Kidney epithelial cell (primary cell): Measurements from ENCODE around the gene ZNF507. TPM values are rescaled to one million over a fixed set of nuclear protein-coding genes. Genes with fewer than 3 reads are reported as not detected.

Source experiments
- DNase-seq: peaks from one replicate; pipeline ENCODE4 v3.0.0-alpha.2; 2010; ENCODE audit warnings: low read depth
- H3K27me3 ChIP-seq: 2 replicates; pipeline ENCODE4 v1.6.0; 2011; ENCODE audit warnings: low read length; ENCODE audit not compliant: control insufficient read depth, insufficient read depth
- H3K36me3 ChIP-seq: 2 replicates; pipeline ENCODE4 v1.5.1; 2011; ENCODE audit warnings: low read length; ENCODE audit not compliant: control insufficient read depth, insufficient read depth
- H3K4me3 ChIP-seq: 2 replicates; pipeline ENCODE4 v1.5.1; 2011; ENCODE audit warnings: low read depth, mild to moderate bottlenecking, control low read depth, low read length
- total RNA-seq: library from RNA; depleted of rRNA; stranded (reverse); fragments of >200 nt; gene quantifications from 2 replicates; pipeline ENCODE4 v1.2.3, GENCODE V29; 2015
- TF ChIP-seq, protein P1 (sequence below): IDR thresholded peaks from 2 replicates; pipeline ENCODE4 v1.5.1; 2011; ENCODE audit warnings: mild to moderate bottlenecking, moderate library complexity, low read length, control low read depth, inconsistent platforms; ENCODE audit not compliant: insufficient read depth, poor library complexity, severe bottlenecking

ZNF507 gene
- total RNA-seq, 1 donor from 2014 or later, result 13.9 TPM

GRCh38 chr19:32333227-32333626, 12.2 kb upstream of the ZNF507 start:
- DNase-seq, result no peak
- Histone ChIP-seq H3K36me3 (no peaks in the 10 kb centered on the region), H3K27me3 (no peaks in the 10 kb centered on the region), H3K4me3 (no peak overlapping the region)
- TF ChIP-seq, protein P1, sequence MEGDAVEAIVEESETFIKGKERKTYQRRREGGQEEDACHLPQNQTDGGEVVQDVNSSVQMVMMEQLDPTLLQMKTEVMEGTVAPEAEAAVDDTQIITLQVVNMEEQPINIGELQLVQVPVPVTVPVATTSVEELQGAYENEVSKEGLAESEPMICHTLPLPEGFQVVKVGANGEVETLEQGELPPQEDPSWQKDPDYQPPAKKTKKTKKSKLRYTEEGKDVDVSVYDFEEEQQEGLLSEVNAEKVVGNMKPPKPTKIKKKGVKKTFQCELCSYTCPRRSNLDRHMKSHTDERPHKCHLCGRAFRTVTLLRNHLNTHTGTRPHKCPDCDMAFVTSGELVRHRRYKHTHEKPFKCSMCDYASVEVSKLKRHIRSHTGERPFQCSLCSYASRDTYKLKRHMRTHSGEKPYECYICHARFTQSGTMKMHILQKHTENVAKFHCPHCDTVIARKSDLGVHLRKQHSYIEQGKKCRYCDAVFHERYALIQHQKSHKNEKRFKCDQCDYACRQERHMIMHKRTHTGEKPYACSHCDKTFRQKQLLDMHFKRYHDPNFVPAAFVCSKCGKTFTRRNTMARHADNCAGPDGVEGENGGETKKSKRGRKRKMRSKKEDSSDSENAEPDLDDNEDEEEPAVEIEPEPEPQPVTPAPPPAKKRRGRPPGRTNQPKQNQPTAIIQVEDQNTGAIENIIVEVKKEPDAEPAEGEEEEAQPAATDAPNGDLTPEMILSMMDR, result no peak

- no peak for DNase-seq
- no peaks in the 10 kb centered on the region for H3K36me3 ChIP-seq
- no peak overlapping the region for H3K4me3 ChIP-seq
- H3K27me3 ChIP-seq, result no peaks in the 10 kb centered on the region
- TF ChIP-seq, protein P1, result no peak
Observed at GRCh38 chr19:32336259-32337083, 8.9 kb upstream of the ZNF507 start.

DNA sequence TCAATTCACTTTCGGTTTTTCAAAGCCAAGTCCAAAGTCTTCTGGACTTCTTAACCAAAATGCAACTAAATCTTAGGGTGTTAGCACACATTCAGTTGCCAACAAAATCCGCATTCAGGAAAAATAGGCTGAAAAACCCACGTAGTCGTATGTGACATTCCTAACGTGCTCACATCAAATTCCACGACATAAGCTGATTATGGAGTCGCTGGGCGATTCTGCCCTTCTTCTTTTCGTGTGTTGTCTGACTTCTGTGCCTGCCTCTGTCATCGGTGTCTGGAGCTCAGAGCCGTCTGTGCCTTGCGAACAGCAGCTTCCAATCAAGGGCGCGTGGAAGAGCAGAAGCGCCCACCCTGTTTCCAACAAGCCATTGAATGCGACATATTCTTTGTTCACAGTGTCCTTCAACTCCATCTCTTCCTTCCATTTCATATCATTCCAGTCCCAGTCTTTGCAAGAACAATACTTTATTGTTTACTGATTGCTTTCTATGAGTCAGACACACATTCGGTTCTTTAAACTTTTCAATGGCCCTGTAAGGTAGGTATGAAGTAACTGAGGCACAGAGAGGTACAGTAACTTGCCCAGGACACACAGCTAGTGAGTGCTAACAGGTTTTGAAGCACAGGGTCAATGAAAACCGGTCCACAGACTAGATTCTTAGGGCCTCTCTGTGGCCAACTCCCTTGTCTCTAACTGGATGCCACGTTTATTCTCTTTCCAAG, 8.2 kb upstream of the ZNF507 start:
- Histone ChIP-seq H3K27me3 (no peaks in the 10 kb centered on the region), H3K4me3 (no peak overlapping the region), H3K36me3 (no peaks in the 10 kb centered on the region)
- no peak for DNase-seq
- TF ChIP-seq, protein P1, result no peak

DNA sequence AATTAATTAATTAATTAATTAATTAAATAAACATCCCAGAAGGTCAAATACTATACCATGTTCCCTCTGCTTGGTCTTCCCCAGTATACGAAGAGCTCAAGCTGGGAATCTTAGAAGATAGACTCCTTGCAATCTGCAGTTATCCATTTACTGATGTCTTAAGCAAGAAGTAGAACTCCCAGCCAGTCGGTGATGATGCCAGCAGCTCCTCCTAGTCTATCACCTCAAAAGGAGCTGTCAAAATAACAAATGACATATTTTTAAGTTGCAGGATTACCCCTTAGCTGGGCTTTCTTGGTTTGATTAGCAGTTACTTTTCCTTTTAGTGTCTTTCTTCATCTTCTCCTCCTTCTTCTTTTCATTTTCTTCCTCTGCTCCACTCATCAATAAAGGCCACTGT, 6.0 kb upstream of the ZNF507 start:
- TF ChIP-seq, protein P1, result no peak
- Histone ChIP-seq H3K36me3 (no peaks in the 10 kb centered on the region), H3K27me3 (no peaks in the 10 kb centered on the region), H3K4me3 (no peak overlapping the region)
- no peak for DNase-seq

- no peak for DNase-seq
- TF ChIP-seq, protein P1, result peak; percentile 74
Observed at GRCh38 chr19:32339988-32340874, 5.2 kb upstream of the ZNF507 start.

More at GRCh38 chr19:32339988-32340874, 5.2 kb upstream of the ZNF507 start:
- no peaks in the 10 kb centered on the region for H3K27me3 ChIP-seq
- H3K36me3 ChIP-seq, result no peaks in the 10 kb centered on the region
- H3K4me3 ChIP-seq, result no peak overlapping the region
